Naive thymus-derived CD8-positive, alpha-beta T cell (primary cell): Measurements from ENCODE around the gene NCOR2. TPM values are rescaled to one million over a fixed set of nuclear protein-coding genes. Genes with fewer than 3 reads are reported as not detected.
A peak's percentile ranks its signal among the peaks of the same experiment; 100 is the strongest.

Source experiments
- ATAC-seq, 2 donors: fragments of 150-1000 bp; cut with Tn5 transposase in 1 of 2; sonication (Bioruptor Pico), chemical (Tn5 transposase) in 1 of 2; 1 replicate in 1 of 2; 2 replicates in 1 of 2; pipeline ENCODE4 v1.10.0; 2021; ENCODE audit warnings: mild to moderate bottlenecking in 2 of 2, moderate library complexity in 2 of 2
- POLR2A ChIA-PET: fragments of 350-600 bp; sonication (Branson Sonifier 250); formaldehyde crosslinking; loops from one replicate; lab custom pipeline; 2021; ENCODE audit warnings: antibody characterized with exemption; lab: Charles Lee
- DNase-seq, 10 donors: peaks; one replicate each; pipeline versions ENCODE4 v3.0.0 to v3.0.0-alpha.2; 2020 to 2022
- H3K27ac Mint-ChIP-seq, 10 donors: one replicate each; pipeline ENCODE4 v1.8.0; 2020 to 2022; ENCODE audit warnings: mild to moderate bottlenecking in 10 of 10, mixed read lengths in 10 of 10, moderate library complexity in 4 of 10, inconsistent platforms in 1 of 10
- H3K27me3 Mint-ChIP-seq, 5 donors: one replicate each; pipeline ENCODE4 v1.8.0; 2021 to 2022; ENCODE audit warnings: mixed read lengths in 5 of 5
- H3K36me3 Mint-ChIP-seq, 3 donors: one replicate each; pipeline ENCODE4 v1.8.0; 2020 to 2022; ENCODE audit warnings: mixed read lengths in 3 of 3, mild to moderate bottlenecking in 2 of 3, inconsistent platforms in 1 of 3
- H3K4me1 Mint-ChIP-seq, 4 donors: one replicate each; pipeline ENCODE4 v1.8.0; 2021 to 2022; ENCODE audit warnings: mixed read lengths in 4 of 4
- H3K4me3 Mint-ChIP-seq, 10 donors: one replicate each; pipeline ENCODE4 v1.8.0; 2020 to 2022; ENCODE audit warnings: mild to moderate bottlenecking in 10 of 10, mixed read lengths in 10 of 10, moderate library complexity in 6 of 10, inconsistent platforms in 1 of 10
- H3K9me3 Mint-ChIP-seq, 9 donors: one replicate each; pipeline ENCODE4 v1.8.0; 2020 to 2022; ENCODE audit warnings: mixed read lengths in 9 of 9, mild to moderate bottlenecking in 3 of 9, inconsistent platforms in 1 of 9, moderate library complexity in 1 of 9
- polyA plus RNA-seq, 3 donors: library from polyadenylated mRNA; unstranded; fragments of 300-500 nt; fragmentation: Illumina TruSeq; gene quantifications; one replicate each; pipeline ENCODE4 v1.2.3, GENCODE V29; 2021
- total RNA-seq, 8 experiments: library from RNA in 2 of 8; stranded (reverse) in 2 of 8; gene quantifications; one replicate each; pipeline ENCODE4 v1.2.3 and lab custom pipeline; 2021 to 2026

Gene NCOR2
- total and polyA plus RNA-seq, 5 experiments from 2014 or later, result 2.3 to 86.7 (median 18.7) TPM

GRCh38 chr12:124581307-124582107 is 14.1 kb upstream of the NCOR2 start:
- Mint-ChIP-seq H3K36me3 (peaks cover 0 to 2% (median 0%) of the 10 kb centered on the region in 3 donors), H3K4me1 (peaks cover 0 to 7% (median 0%) of the 10 kb centered on the region in 4 donors), H3K27ac (peak overlapping the region in 1 of 10 donors; percentile 76), H3K27me3 (no peaks in the 10 kb centered on the region), H3K4me3 (no peak overlapping the region), H3K9me3 (peaks cover 0 to 3% (median 0%) of the 10 kb centered on the region in 9 donors)
- ATAC-seq (no peak), DNase-seq (no peak)
- POLR2A ChIA-PET, result no interaction called here

GRCh38 chr12:124579921-124580517 is 12.6 kb upstream of the NCOR2 start:
- H3K4me3 Mint-ChIP-seq, result no peak overlapping the region
- no peak for ATAC-seq
- no peak for DNase-seq
- no peaks in the 10 kb centered on the region for H3K27me3 Mint-ChIP-seq
- H3K4me1 Mint-ChIP-seq, result peaks cover 0 to 7% (median 0%) of the 10 kb centered on the region in 4 donors
- peaks cover 0 to 3% (median 0%) of the 10 kb centered on the region in 9 donors for H3K9me3 Mint-ChIP-seq
- POLR2A ChIA-PET, result no interaction called here
- H3K27ac Mint-ChIP-seq, result no peak overlapping the region
- H3K36me3 Mint-ChIP-seq, result peaks cover 0 to 2% (median 0%) of the 10 kb centered on the region in 3 donors

DNA sequence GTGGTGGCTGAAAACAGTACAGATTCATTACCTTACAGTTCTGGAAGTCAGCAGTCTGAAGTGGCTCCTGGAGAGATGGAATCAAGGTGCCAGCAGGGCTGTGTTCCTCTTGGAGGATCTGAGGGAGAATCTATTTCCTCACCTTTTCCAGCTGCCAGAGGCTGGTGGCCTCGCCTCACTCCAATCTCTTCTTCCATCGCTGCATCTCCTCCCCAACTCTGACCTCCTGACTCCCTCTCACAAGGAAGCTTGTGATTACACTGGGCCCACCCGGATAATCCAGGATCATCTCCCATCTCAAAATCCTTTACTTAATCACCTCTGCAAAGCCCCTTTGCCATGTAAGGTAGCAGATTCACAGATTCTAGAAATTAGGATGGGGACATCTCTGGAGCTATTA is 11.4 kb upstream of the NCOR2 start:
- ATAC-seq (no peak), DNase-seq (no peak)
- no peak overlapping the region for H3K4me3 Mint-ChIP-seq
- POLR2A ChIA-PET, result no interaction called here
- peaks cover 0 to 3% (median 0%) of the 10 kb centered on the region in 9 donors for H3K9me3 Mint-ChIP-seq
- no peaks in the 10 kb centered on the region for H3K27me3 Mint-ChIP-seq
- peaks cover 0 to 2% (median 0%) of the 10 kb centered on the region in 3 donors for H3K36me3 Mint-ChIP-seq
- H3K4me1 Mint-ChIP-seq, result peaks cover 0 to 7% (median 2%) of the 10 kb centered on the region in 4 donors
- H3K27ac Mint-ChIP-seq, result no peak overlapping the region

- ATAC-seq (no peak), DNase-seq (no peak)
- POLR2A ChIA-PET, result no interaction called here
- no peak overlapping the region for H3K4me3 Mint-ChIP-seq
- H3K9me3 Mint-ChIP-seq, result peaks cover 0 to 3% (median 0%) of the 10 kb centered on the region in 9 donors
- H3K27me3 Mint-ChIP-seq, result no peaks in the 10 kb centered on the region
- H3K4me1 Mint-ChIP-seq, result peaks cover 0 to 9% (median 2%) of the 10 kb centered on the region in 4 donors
- H3K36me3 Mint-ChIP-seq, result peaks cover 0 to 2% (median 0%) of the 10 kb centered on the region in 3 donors
- no peak overlapping the region for H3K27ac Mint-ChIP-seq
Measured at GRCh38 chr12:124578445-124578844, 11.0 kb upstream of the NCOR2 start.

DNA sequence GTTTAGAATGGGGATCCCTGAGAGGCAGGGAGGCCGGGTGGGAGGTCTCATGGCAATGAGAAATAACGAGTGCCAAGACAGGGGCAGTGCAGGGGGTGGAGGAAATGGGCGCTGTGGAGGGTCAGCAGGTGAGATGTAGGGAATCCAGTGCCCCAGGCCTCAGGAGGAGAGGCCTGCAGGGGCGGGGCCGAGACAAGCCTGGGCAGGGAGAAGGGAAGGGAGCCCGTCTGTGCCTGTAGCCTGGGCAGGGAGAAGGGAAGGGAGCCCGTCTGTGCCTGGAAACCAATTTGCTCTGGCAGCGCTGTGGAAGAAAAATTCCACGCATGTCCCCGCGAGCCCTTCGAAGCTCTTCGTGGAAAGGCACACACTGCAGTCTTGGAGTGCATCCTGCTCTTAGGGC is 10.6 kb upstream of the NCOR2 start:
- POLR2A ChIA-PET, result no interaction called here
- H3K4me1 Mint-ChIP-seq, result peaks cover 0 to 9% (median 2%) of the 10 kb centered on the region in 4 donors
- DNase-seq (no peak), ATAC-seq (no peak)
- H3K4me3 Mint-ChIP-seq, result no peak overlapping the region
- peaks cover 0 to 3% (median 0%) of the 10 kb centered on the region in 9 donors for H3K9me3 Mint-ChIP-seq
- H3K27ac Mint-ChIP-seq, result no peak overlapping the region
- peaks cover 0 to 2% (median 0%) of the 10 kb centered on the region in 3 donors for H3K36me3 Mint-ChIP-seq
- H3K27me3 Mint-ChIP-seq, result no peaks in the 10 kb centered on the region

GRCh38 chr12:124577374-124577773 is 10.0 kb upstream of the NCOR2 start:
- Mint-ChIP-seq H3K4me3 (no peak overlapping the region), H3K27ac (peak overlapping the region in 4 of 10 donors; percentile 16 to 95 (median 30)), H3K36me3 (peaks cover 0 to 2% (median 0%) of the 10 kb centered on the region in 3 donors), H3K27me3 (no peaks in the 10 kb centered on the region), H3K4me1 (peaks cover 0 to 11% (median 3%) of the 10 kb centered on the region in 4 donors), H3K9me3 (peaks cover 0 to 3% (median 0%) of the 10 kb centered on the region in 9 donors)
- DNase-seq, result no peak
- POLR2A ChIA-PET, result no interaction called here
- no peak for ATAC-seq

DNA sequence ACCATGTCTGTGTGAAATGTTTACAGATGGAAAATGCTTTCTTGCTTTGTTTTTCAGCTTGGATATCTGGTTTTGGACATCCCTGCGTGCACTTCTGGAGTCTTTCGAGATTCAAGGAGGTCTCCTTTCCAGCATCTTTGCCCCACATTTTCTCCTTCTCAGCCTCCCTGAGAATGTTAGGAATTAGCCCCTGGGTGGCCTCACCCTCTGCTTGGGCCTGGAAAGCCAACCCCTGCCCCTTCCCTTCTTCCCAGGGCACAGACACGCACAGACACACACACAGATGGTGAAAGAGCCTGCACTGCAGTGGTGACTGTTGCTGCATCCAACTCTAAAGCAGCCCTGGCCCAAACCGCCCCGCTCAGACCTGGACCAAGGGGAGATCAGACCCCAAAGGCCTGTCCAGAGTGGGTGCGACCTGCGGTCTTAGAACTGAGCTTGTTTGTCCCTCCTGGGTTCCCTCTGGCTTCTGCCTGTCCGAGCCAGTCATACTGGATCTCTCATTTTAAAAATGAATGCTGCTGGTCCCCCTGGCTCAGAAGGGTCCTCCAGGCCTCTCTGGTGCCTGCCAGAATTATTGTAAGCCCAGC is 8.7 kb upstream of the NCOR2 start:
- no peak overlapping the region for H3K4me3 Mint-ChIP-seq
- H3K4me1 Mint-ChIP-seq, result peaks cover 0 to 11% (median 3%) of the 10 kb centered on the region in 4 donors
- peaks cover 0 to 2% (median 0%) of the 10 kb centered on the region in 3 donors for H3K36me3 Mint-ChIP-seq
- H3K27ac Mint-ChIP-seq, result no peak overlapping the region
- no peaks in the 10 kb centered on the region for H3K27me3 Mint-ChIP-seq
- POLR2A ChIA-PET, result no interaction called here
- ATAC-seq (no peak), DNase-seq (no peak)
- peaks cover 0 to 3% (median 0%) of the 10 kb centered on the region in 9 donors for H3K9me3 Mint-ChIP-seq

GRCh38 chr12:124573839-124574786 is 6.7 kb upstream of the NCOR2 start:
- peak overlapping the region in 1 of 10 donors; percentile 45 for H3K27ac Mint-ChIP-seq
- ATAC-seq (no peak), DNase-seq (no peak)
- no peaks in the 10 kb centered on the region for H3K36me3 Mint-ChIP-seq
- peaks cover 0 to under 1% (median 0%) of the 10 kb centered on the region in 9 donors for H3K9me3 Mint-ChIP-seq
- peaks cover 0 to 11% (median 4%) of the 10 kb centered on the region in 4 donors for H3K4me1 Mint-ChIP-seq
- H3K27me3 Mint-ChIP-seq, result no peaks in the 10 kb centered on the region
- POLR2A ChIA-PET, result no interaction called here
- no peak overlapping the region for H3K4me3 Mint-ChIP-seq

- H3K27ac Mint-ChIP-seq, result no peak overlapping the region
- no peak overlapping the region for H3K4me3 Mint-ChIP-seq
- no peak for ATAC-seq
- no peak for DNase-seq
- POLR2A ChIA-PET, result interaction anchor here (0.7 kb wide), 1 partner anchor 171 kb away, joined by 3 read pairs; no protein-coding TSS in a partner anchor
- H3K27me3 Mint-ChIP-seq, result no peaks in the 10 kb centered on the region
- no peaks in the 10 kb centered on the region for H3K36me3 Mint-ChIP-seq
- H3K4me1 Mint-ChIP-seq, result peaks cover 8 to 14% (median 10%) of the 10 kb centered on the region in 4 donors
- H3K9me3 Mint-ChIP-seq, result no peaks in the 10 kb centered on the region
Measured at GRCh38 chr12:124571556-124571955, 4.1 kb upstream of the NCOR2 start.

- H3K27ac Mint-ChIP-seq, result peak overlapping the region in 1 of 10 donors; percentile 24
- no peak for ATAC-seq
Measured at GRCh38 chr12:124570810-124571209, 3.4 kb upstream of the NCOR2 start.

GRCh38 chr12:124569375-124570148 is 2.1 kb upstream of the NCOR2 start:
- Mint-ChIP-seq H3K4me3 (peak overlapping the region in 2 of 10 donors; percentile 45 to 50), H3K27ac (peak overlapping the region in 2 of 10 donors; percentile 35 to 51), H3K4me1 (peaks cover 9 to 32% (median 20%) of the 10 kb centered on the region in 4 donors), H3K9me3 (no peaks in the 10 kb centered on the region), H3K36me3 (no peaks in the 10 kb centered on the region), H3K27me3 (no peaks in the 10 kb centered on the region)
- DNase-seq, result no peak
- no peak for ATAC-seq
- POLR2A ChIA-PET, result interaction anchor here (1.2 kb wide), 1 partner anchor 34 kb away, joined by 3 read pairs; no protein-coding TSS in a partner anchor

More at GRCh38 chr12:124570810-124571209, 3.4 kb upstream of the NCOR2 start:
- DNase-seq, result no peak
- Mint-ChIP-seq H3K9me3 (no peaks in the 10 kb centered on the region), H3K27me3 (no peaks in the 10 kb centered on the region), H3K4me1 (peaks cover 9 to 20% (median 13%) of the 10 kb centered on the region in 4 donors), H3K36me3 (no peaks in the 10 kb centered on the region), H3K4me3 (no peak overlapping the region)
- POLR2A ChIA-PET, result interaction anchor here (0.6 to 0.7 kb wide), 2 partner anchors 154 to 172 kb away, joined by 3 to 4 read pairs; no protein-coding TSS in a partner anchor
